SK-N-MC (cell line): ENCODE results near the gene PRSS35.

Source experiments
- EZH2 ChIP-seq: fragments of 200-600 bp; sonication (generic); IDR thresholded peaks from one replicate; pipeline ENCODE4 v1.6.1; 2017; ENCODE audit warnings: antibody characterized with exemption
- POLR2AphosphoS5 ChIP-seq: IDR thresholded peaks from 2 replicates; pipeline ENCODE4 v1.6.1; 2012; ENCODE audit warnings: mild to moderate bottlenecking, low read depth, low read length, borderline replicate concordance

DNA sequence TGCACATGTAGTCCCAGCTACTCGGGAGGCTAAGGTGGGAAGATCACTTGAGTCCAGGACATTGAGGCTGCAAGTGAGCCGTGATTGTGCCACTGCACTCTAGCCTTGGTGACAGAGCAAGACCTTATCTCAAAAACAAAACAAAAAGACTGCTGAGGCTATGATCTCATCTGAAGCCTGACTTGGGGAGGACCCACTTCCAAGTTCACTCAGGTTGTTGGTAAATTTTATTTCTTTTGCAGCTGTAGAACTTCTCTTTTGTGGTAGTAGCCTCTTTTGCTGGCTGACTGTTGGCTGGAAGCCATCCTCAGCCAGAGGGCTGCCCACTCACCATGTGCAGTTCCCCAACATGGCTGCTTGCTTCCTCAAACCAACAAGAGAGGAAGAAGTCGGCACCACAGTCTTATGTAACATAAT lies 44.7 kb upstream of the PRSS35 start:
- TF ChIP-seq EZH2 (no peak), POLR2AphosphoS5 (no peak)
